ENCODE measurements around the gene PTPRG. TPM values are rescaled to one million over a fixed set of nuclear protein-coding genes. Genes with fewer than 3 reads are reported as not detected.

Gene PTPRG
- polyA plus RNA-seq, 3 donors: not detected

GRCh38 chr3:62289922-62290321, 728.6 kb downstream of the PTPRG start:
- no peak overlapping the region for H3K4me3 Mint-ChIP-seq
- no peaks in the 10 kb centered on the region for H3K9me3 ChIP-seq (replicated peaks in 1 of 2; ENCODE audit: control insufficient read depth in 1 of 2, insufficient read depth in 1 of 2, low read length in 2 of 2)
- peaks cover 0 to 3% of the 10 kb centered on the region in 2 donors for H3K36me3 Mint-ChIP-seq
- no CpG with 5 or more reads among the region's 2 CpGs for WGBS (ENCODE audit: insufficient coverage)
- H3K9me3 Mint-ChIP-seq: no peaks in the 10 kb centered on the region
- no peaks in the 10 kb centered on the region for H3K27me3 Mint-ChIP-seq (ENCODE audit: low read depth in 3 of 3)
- H3K4me3 ChIP-seq (replicated peaks in 1 of 3; ENCODE audit: low read depth in 2 of 3, low read length in 3 of 3): no peak overlapping the region
- H4K20me1 ChIP-seq (ENCODE audit: insufficient read depth, low read length): no peaks in the 10 kb centered on the region
- H3K4me1 ChIP-seq (ENCODE audit: control insufficient read depth in 1 of 2, insufficient read depth in 2 of 2, low read length in 2 of 2): peaks cover 8 to 15% of the 10 kb centered on the region in 2 donors
- H3K27ac ChIP-seq (ENCODE audit: low read depth in 1 of 2, low read length in 2 of 2): no peak overlapping the region
- peaks cover 25% of the 10 kb centered on the region for H3K4me1 Mint-ChIP-seq
- no peak overlapping the region for H2AFZ ChIP-seq (ENCODE audit: insufficient read depth, low read depth, low read length, poor library complexity, severe bottlenecking)
- H3K9ac ChIP-seq (ENCODE audit: insufficient read depth, low read length, poor library complexity, severe bottlenecking): no peak overlapping the region
- no peak overlapping the region for H3K4me2 ChIP-seq (replicated peaks; ENCODE audit: extremely low read depth, low read length, poor library complexity, severe bottlenecking)
- DNase-seq: no peak
- H3K36me3 ChIP-seq (replicated peaks in 1 of 2; ENCODE audit: control insufficient read depth in 1 of 2, insufficient read depth in 2 of 2, low read length in 2 of 2): no peaks in the 10 kb centered on the region
- no peak for TF ChIP-seq CTCF (IDR thresholded peaks at IDR 0.05)
- intact Hi-C loops (cut with micrococcal nuclease): no loop called here
- H3K79me2 ChIP-seq (ENCODE audit: insufficient read depth, low read length): no peaks in the 10 kb centered on the region
- H3K27ac Mint-ChIP-seq: no peak overlapping the region
- no peaks in the 10 kb centered on the region for H3K27me3 ChIP-seq (ENCODE audit: control insufficient read depth in 2 of 2, insufficient read depth in 2 of 2, low read length in 2 of 2)

- no peaks in the 10 kb centered on the region for H3K9me3 Mint-ChIP-seq
- no peak overlapping the region for H3K4me3 Mint-ChIP-seq
- DNase-seq: no peak
- no peaks in the 10 kb centered on the region for H3K79me2 ChIP-seq (ENCODE audit: insufficient read depth, low read length)
- H2AFZ ChIP-seq (ENCODE audit: insufficient read depth, low read depth, low read length, poor library complexity, severe bottlenecking): no peak overlapping the region
- no peaks in the 10 kb centered on the region for H3K9me3 ChIP-seq (replicated peaks in 1 of 2; ENCODE audit: control insufficient read depth in 1 of 2, insufficient read depth in 1 of 2, low read length in 2 of 2)
- peaks cover 0 to 3% of the 10 kb centered on the region in 2 donors for H3K36me3 Mint-ChIP-seq
- no peak overlapping the region for H3K9ac ChIP-seq (ENCODE audit: insufficient read depth, low read length, poor library complexity, severe bottlenecking)
- H3K4me1 ChIP-seq (ENCODE audit: control insufficient read depth in 1 of 2, insufficient read depth in 2 of 2, low read length in 2 of 2): no peaks in the 10 kb centered on the region
- no peak overlapping the region for H3K4me2 ChIP-seq (replicated peaks; ENCODE audit: extremely low read depth, low read length, poor library complexity, severe bottlenecking)
- intact Hi-C loops (cut with micrococcal nuclease): no loop called here
- WGBS (ENCODE audit: insufficient coverage): no CpG with 5 or more reads among the region's 2 CpGs
- TF ChIP-seq CTCF (IDR thresholded peaks at IDR 0.05): no peak
- H3K27ac Mint-ChIP-seq: no peak overlapping the region
- no peaks in the 10 kb centered on the region for H3K27me3 Mint-ChIP-seq (ENCODE audit: low read depth in 3 of 3)
- H3K27ac ChIP-seq (ENCODE audit: low read depth in 1 of 2, low read length in 2 of 2): no peak overlapping the region
- no peak overlapping the region for H3K4me3 ChIP-seq (replicated peaks in 1 of 3; ENCODE audit: low read depth in 2 of 3, low read length in 3 of 3)
- no peaks in the 10 kb centered on the region for H4K20me1 ChIP-seq (ENCODE audit: insufficient read depth, low read length)
- no peaks in the 10 kb centered on the region for H3K36me3 ChIP-seq (replicated peaks in 1 of 2; ENCODE audit: control insufficient read depth in 1 of 2, insufficient read depth in 2 of 2, low read length in 2 of 2)
- no peaks in the 10 kb centered on the region for H3K27me3 ChIP-seq (ENCODE audit: control insufficient read depth in 2 of 2, insufficient read depth in 2 of 2, low read length in 2 of 2)
- H3K4me1 Mint-ChIP-seq: no peaks in the 10 kb centered on the region
Measured at GRCh38 chr3:62293051-62293780, 731.8 kb downstream of the PTPRG start.
